K562 (cell line): ENCODE data around the gene RHAG. TPM values are rescaled to one million over a fixed set of nuclear protein-coding genes. Genes with fewer than 3 reads are reported as not detected.

ENCODE experiments used
- BRD4 ChIP-seq: fragments of 200-600 bp; sonication (generic); IDR thresholded peaks from 2 replicates; pipeline ENCODE4 v1.6.1; 2017; ENCODE audit warnings: inconsistent platforms
- ETV1 ChIP-seq: fragments of 450-650 bp; conservative IDR thresholded peaks from 2 replicates; pipeline ENCODE4 v1.6.1; 2016; ENCODE audit warnings: missing genetic modification characterization, control low read depth, low read depth, missing compliant biosample characterization
- HMBOX1 ChIP-seq: sonication (generic); IDR thresholded peaks from 2 replicates; pipeline ENCODE4 v1.6.1; 2016
- ID3 ChIP-seq, 2 experiments: fragments of 250-450 bp in 1 of 2; fragments of 450-650 bp in 1 of 2; sonication (Bioruptor Pico) in 1 of 2; IDR thresholded peaks; 2 replicates each; pipeline versions ENCODE4 v1.6.1 to v1.8.0; 2016 to 2021; ENCODE audit warnings: mild to moderate bottlenecking in 2 of 2, moderate library complexity in 2 of 2, missing compliant biosample characterization in 1 of 2, missing genetic modification characterization in 1 of 2
- ILF3 ChIP-seq: fragments of 450-650 bp; IDR thresholded peaks from 2 replicates; pipeline ENCODE4 v1.6.1; 2018; ENCODE audit warnings: antibody characterized with exemption, mild to moderate bottlenecking, moderate library complexity, borderline replicate concordance
- KLF1 ChIP-seq: fragments of 450-650 bp; IDR thresholded peaks from 2 replicates; pipeline ENCODE4 v1.6.1; 2016; ENCODE audit warnings: missing genetic modification characterization, missing compliant biosample characterization
- MCM7 ChIP-seq, 2 experiments: fragments of 450-650 bp; IDR thresholded peaks; 2 replicates each; pipeline ENCODE4 v1.6.1; 2016 to 2018
- MTA3 ChIP-seq: fragments of 450-650 bp; formaldehyde crosslinking; IDR thresholded peaks from 2 replicates; pipeline ENCODE4 v1.6.1; 2017; ENCODE audit warnings: mild to moderate bottlenecking, borderline replicate concordance
- NR2C1 ChIP-seq, 2 experiments: fragments of 450-650 bp; IDR thresholded peaks; 2 replicates each; pipeline ENCODE4 v1.6.1; 2017; ENCODE audit warnings: mild to moderate bottlenecking in 2 of 2, antibody characterized with exemption in 1 of 2, inconsistent platforms in 1 of 2, missing compliant biosample characterization in 1 of 2, missing genetic modification characterization in 1 of 2
- PHF21A ChIP-seq: fragments of 450-650 bp; IDR thresholded peaks from 2 replicates; pipeline ENCODE4 v1.6.1; 2017; ENCODE audit warnings: low read depth, borderline replicate concordance
- ZBTB17 ChIP-seq: fragments of 450-650 bp; formaldehyde crosslinking; IDR thresholded peaks from 2 replicates; pipeline ENCODE4 v1.4.0; 2020; ENCODE audit warnings: mild to moderate bottlenecking
- ZNF175 ChIP-seq: fragments of 200-800 bp; sonication (Bioruptor generic); IDR thresholded peaks from 2 replicates; pipeline ENCODE4 v1.6.1; 2016; ENCODE audit warnings: low read depth, mild to moderate bottlenecking, missing genetic modification characterization, missing compliant biosample characterization
- ZNF316 ChIP-seq: fragments of 450-650 bp; IDR thresholded peaks from 2 replicates; pipeline ENCODE4 v1.6.1; 2016
- ZNF592 ChIP-seq: fragments of 450-650 bp; IDR thresholded peaks from 2 replicates; pipeline ENCODE4 v1.6.1; 2017; ENCODE audit warnings: antibody characterized with exemption, mild to moderate bottlenecking
- polyA plus RNA-seq, 8 experiments: library from polyadenylated mRNA; depleted of rRNA in 4 of 8; stranded (reverse) in 5 of 8; unstranded in 3 of 8; fragments of >200 nt; fragmentation: Nextera tagmentation in 2 of 8; fragmentation: Illumina TruSeq in 1 of 8; extraction: Ambion mirVana in 2 of 8; extraction: Trizol in 1 of 8; gene quantifications; 2 replicates each; pipeline versions ENCODE4 v1.2.1 to v1.2.3, GENCODE V29; 2011 to 2014; ENCODE audit warnings: inconsistent platforms in 1 of 8, missing spikeins in 1 of 8
- total RNA-seq, 7 experiments: library from RNA; depleted of rRNA in 6 of 7; stranded (reverse); fragments of >200 nt in 6 of 7; fragmentation: Illumina TruSeq in 2 of 7; extraction: Trizol in 2 of 7; gene quantifications; 2 replicates each; pipeline versions ENCODE4 v1.2.1 to v1.2.3, GENCODE V29; 2011 to 2021; ENCODE audit warnings: low replicate concordance in 1 of 7

Gene RHAG
- total and polyA plus RNA-seq, 9 of the 15 experiments (the other 6 are each of a cell fraction or from before 2014, with no cell fraction given): 290 to 1,202 (median 505) TPM

GRCh38 chr6:49666930-49667757 is 30.5 kb upstream of the RHAG start (continued):
- TF ChIP-seq ID3 (CRISPR knock-in tag; IDR thresholded peaks at IDR 0.05) (no peak), ID3 (tag; IDR thresholded peaks at IDR 0.05) (0 out of 2 replicates have a peak, but pooled peaks have one; percentile 29), ZNF592 (peak; percentile 72), KLF1 (tag) (no peak), BRD4 (peak; percentile 50), HMBOX1 (peak; percentile 42; the same call in 1 of the 2 replicates), ZNF316 (no peak; the same call in 1 of the 2 replicates), ILF3 (no peak), ZNF175 (CRISPR knock-in tag) (peak; percentile 80; the same call in 1 of the 2 replicates), PHF21A (no peak; the same call in 1 of the 2 replicates), ZBTB17 (no peak), MTA3 (0 out of 2 replicates have a peak, but pooled peaks have one; percentile 55), ETV1 (tag) (0 out of 2 replicates have a peak, but pooled peaks have one; percentile 43), NR2C1 (IDR thresholded peaks at IDR 0.05) (peak; percentile 26; the same call in 1 of the 2 replicates), NR2C1 (tag; IDR thresholded peaks at IDR 0.05) (no peak), MCM7 (IDR thresholded peaks at IDR 0.05) (peak in 1 of 2 experiments; percentile 10; a peak in 1 of 4 replicates)
